ENCODE data around the gene RRBP1.

Gene RRBP1

DNA sequence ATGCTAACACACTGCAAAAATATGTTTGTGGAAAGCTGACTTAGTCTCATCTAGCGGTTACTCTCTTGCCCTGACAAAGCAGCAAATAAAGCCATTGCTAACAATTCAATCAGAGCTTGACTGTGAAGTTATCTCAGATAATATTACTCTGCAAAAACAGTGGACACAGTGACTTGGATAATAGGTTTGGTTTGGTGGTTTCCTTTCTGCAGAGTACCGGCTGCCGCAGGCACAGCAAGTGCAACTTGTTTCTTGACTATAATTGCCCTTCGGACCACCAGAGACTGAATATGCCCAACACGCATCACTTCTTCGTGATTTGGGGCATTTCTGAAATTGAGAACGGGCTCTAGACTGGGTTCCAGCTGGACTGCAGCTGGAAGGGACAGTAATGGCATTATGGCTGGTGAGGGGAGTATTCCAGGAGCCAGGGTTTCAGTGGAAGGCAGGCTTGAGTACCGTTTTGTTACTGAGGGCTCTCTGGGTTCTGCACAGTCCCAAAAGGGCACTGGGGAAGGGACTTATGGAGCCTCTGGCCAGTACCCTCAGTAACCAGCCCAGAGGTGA lies 72.1 kb downstream of the RRBP1 start:
- in situ Hi-C loops (cut with HindIII; ENCODE audit: low sequenced_read_pairs): no loop called here
- H3K4me3 ChIP-seq (ENCODE audit: low read depth, low read length): no peak overlapping the region
- TF ChIP-seq, protein P1, sequence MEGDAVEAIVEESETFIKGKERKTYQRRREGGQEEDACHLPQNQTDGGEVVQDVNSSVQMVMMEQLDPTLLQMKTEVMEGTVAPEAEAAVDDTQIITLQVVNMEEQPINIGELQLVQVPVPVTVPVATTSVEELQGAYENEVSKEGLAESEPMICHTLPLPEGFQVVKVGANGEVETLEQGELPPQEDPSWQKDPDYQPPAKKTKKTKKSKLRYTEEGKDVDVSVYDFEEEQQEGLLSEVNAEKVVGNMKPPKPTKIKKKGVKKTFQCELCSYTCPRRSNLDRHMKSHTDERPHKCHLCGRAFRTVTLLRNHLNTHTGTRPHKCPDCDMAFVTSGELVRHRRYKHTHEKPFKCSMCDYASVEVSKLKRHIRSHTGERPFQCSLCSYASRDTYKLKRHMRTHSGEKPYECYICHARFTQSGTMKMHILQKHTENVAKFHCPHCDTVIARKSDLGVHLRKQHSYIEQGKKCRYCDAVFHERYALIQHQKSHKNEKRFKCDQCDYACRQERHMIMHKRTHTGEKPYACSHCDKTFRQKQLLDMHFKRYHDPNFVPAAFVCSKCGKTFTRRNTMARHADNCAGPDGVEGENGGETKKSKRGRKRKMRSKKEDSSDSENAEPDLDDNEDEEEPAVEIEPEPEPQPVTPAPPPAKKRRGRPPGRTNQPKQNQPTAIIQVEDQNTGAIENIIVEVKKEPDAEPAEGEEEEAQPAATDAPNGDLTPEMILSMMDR (IDR thresholded peaks at IDR 0.05; ENCODE audit: low read depth, low read length, missing control alignments): no peak
- DNase-seq (ENCODE audit: low read depth): no peak

- in situ Hi-C loops (cut with HindIII; ENCODE audit: low sequenced_read_pairs): no loop called here
- DNase-seq (ENCODE audit: low read depth): no peak
- H3K4me3 ChIP-seq (ENCODE audit: low read depth, low read length): no peak overlapping the region
- TF ChIP-seq, protein P1 (IDR thresholded peaks at IDR 0.05; ENCODE audit: low read depth, low read length, missing control alignments): no peak
Measured at GRCh38 chr20:17608701-17609497, 73.1 kb downstream of the RRBP1 start.

- TF ChIP-seq, protein P1 (IDR thresholded peaks at IDR 0.05; ENCODE audit: low read depth, low read length, missing control alignments): no peak
- DNase-seq (ENCODE audit: low read depth): no peak
- no peak overlapping the region for H3K4me3 ChIP-seq (ENCODE audit: low read depth, low read length)
- in situ Hi-C loops (cut with HindIII; ENCODE audit: low sequenced_read_pairs): no loop called here
Measured at GRCh38 chr20:17606001-17606400, 76.0 kb downstream of the RRBP1 start.

- no peak for DNase-seq (ENCODE audit: low read depth)
- TF ChIP-seq, protein P1 (IDR thresholded peaks at IDR 0.05; ENCODE audit: low read depth, low read length, missing control alignments): no peak
- H3K4me3 ChIP-seq (ENCODE audit: low read depth, low read length): no peak overlapping the region
- in situ Hi-C loops (cut with HindIII; ENCODE audit: low sequenced_read_pairs): no loop called here
Measured at GRCh38 chr20:17605131-17605660, 76.8 kb downstream of the RRBP1 start.

DNA sequence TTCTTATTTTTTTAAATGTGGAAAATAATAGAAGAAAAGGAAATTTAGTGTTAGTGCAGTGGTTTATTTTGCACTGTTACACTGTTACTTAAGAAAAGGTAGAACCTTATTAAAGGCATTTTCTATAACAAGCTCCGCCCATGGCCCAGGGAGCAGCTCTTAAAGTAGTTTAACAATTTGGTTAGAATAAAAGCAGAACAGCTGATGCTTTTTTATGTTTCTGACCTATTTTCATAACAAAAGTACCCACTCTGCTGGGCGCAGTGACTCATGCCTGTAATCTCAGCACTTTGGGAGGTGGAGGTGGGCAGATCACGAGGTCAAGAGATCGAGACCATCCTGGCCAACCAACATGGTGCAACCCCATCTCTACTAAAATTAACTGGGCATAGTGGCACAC lies 79.5 kb downstream of the RRBP1 start:
- H3K4me3 ChIP-seq (ENCODE audit: low read depth, low read length): no peak overlapping the region
- TF ChIP-seq, protein P1 (IDR thresholded peaks at IDR 0.05; ENCODE audit: low read depth, low read length, missing control alignments): no peak
- no peak for DNase-seq (ENCODE audit: low read depth)
- in situ Hi-C loops (cut with HindIII; ENCODE audit: low sequenced_read_pairs): no loop called here

- no peak overlapping the region for H3K4me3 ChIP-seq (ENCODE audit: low read depth, low read length)
- TF ChIP-seq, protein P1 (IDR thresholded peaks at IDR 0.05; ENCODE audit: low read depth, low read length, missing control alignments): no peak
- in situ Hi-C loops (cut with HindIII; ENCODE audit: low sequenced_read_pairs): no loop called here
- no peak for DNase-seq (ENCODE audit: low read depth)
Measured at GRCh38 chr20:17601957-17602356, 80.1 kb downstream of the RRBP1 start.
